ENCODE data around the gene PCOLCE2.

GRCh38 chr3:142784228-142784627, 104.7 kb downstream of the PCOLCE2 start:
- no peak for TF ChIP-seq POLR2A (IDR thresholded peaks at IDR 0.05)
- TF ChIP-seq, protein P1, sequence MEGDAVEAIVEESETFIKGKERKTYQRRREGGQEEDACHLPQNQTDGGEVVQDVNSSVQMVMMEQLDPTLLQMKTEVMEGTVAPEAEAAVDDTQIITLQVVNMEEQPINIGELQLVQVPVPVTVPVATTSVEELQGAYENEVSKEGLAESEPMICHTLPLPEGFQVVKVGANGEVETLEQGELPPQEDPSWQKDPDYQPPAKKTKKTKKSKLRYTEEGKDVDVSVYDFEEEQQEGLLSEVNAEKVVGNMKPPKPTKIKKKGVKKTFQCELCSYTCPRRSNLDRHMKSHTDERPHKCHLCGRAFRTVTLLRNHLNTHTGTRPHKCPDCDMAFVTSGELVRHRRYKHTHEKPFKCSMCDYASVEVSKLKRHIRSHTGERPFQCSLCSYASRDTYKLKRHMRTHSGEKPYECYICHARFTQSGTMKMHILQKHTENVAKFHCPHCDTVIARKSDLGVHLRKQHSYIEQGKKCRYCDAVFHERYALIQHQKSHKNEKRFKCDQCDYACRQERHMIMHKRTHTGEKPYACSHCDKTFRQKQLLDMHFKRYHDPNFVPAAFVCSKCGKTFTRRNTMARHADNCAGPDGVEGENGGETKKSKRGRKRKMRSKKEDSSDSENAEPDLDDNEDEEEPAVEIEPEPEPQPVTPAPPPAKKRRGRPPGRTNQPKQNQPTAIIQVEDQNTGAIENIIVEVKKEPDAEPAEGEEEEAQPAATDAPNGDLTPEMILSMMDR (IDR thresholded peaks at IDR 0.05) = no peak
